OCI-LY1 (cell line): Measurements from ENCODE around the gene LRRC45.

ENCODE experiments used
- EZH2 ChIP-seq: fragments of 200-600 bp; sonication (generic), shearing (Covaris generic); IDR thresholded peaks from 2 replicates; pipeline ENCODE4 v1.8.0; 2017; ENCODE audit warnings: borderline replicate concordance, mixed run types, mild to moderate bottlenecking, antibody characterized with exemption, low read length, moderate library complexity, mixed read lengths
- TF ChIP-seq, protein P1 (sequence below): fragments of 200-600 bp; sonication (generic), shearing (Covaris generic); IDR thresholded peaks from 2 replicates; pipeline ENCODE4 v1.5.1; 2017; ENCODE audit warnings: mild to moderate bottlenecking, antibody characterized with exemption, low read length, moderate library complexity, mixed read lengths

DNA sequence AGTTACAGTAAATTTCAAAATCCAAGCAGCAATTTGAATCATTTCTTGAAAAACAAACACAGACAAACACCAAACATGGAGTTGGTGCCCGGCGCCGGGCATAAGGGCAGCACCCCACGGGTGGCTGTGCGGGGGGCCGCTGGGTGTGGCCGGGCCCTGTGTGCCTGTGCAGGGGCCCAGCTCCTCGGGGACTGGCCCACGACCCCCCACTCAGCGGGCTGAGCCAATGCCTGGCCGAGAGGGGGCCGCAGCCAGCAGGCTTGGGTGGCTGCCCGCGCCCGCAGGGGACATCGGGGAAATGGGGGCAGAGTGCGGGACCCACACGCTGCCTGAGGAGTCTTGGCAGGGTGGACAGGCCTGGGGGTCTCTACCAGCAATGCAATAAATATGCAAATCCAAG is 55.3 kb downstream of the LRRC45 start:
- TF ChIP-seq, protein P1, sequence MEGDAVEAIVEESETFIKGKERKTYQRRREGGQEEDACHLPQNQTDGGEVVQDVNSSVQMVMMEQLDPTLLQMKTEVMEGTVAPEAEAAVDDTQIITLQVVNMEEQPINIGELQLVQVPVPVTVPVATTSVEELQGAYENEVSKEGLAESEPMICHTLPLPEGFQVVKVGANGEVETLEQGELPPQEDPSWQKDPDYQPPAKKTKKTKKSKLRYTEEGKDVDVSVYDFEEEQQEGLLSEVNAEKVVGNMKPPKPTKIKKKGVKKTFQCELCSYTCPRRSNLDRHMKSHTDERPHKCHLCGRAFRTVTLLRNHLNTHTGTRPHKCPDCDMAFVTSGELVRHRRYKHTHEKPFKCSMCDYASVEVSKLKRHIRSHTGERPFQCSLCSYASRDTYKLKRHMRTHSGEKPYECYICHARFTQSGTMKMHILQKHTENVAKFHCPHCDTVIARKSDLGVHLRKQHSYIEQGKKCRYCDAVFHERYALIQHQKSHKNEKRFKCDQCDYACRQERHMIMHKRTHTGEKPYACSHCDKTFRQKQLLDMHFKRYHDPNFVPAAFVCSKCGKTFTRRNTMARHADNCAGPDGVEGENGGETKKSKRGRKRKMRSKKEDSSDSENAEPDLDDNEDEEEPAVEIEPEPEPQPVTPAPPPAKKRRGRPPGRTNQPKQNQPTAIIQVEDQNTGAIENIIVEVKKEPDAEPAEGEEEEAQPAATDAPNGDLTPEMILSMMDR: no peak
- no peak for TF ChIP-seq EZH2
